Colonic mucosa (tissue), 4 donors: Measurements from ENCODE around the gene NCSTN. TPM values are rescaled to one million over a fixed set of nuclear protein-coding genes. Genes with fewer than 3 reads are reported as not detected.

ENCODE experiments used
- DNase-seq: peaks from one replicate; pipeline ENCODE4 v3.0.0-alpha.2; 2020
- H3K27ac ChIP-seq: fragments of 200-600 bp; one replicate; pipeline ENCODE4 v1.8.0; 2021
- H3K27me3 ChIP-seq: fragments of 200-600 bp; one replicate; pipeline ENCODE4 v1.8.0; 2021
- H3K36me3 ChIP-seq: fragments of 200-600 bp; one replicate; pipeline ENCODE4 v1.8.0; 2021
- H3K4me1 ChIP-seq: fragments of 200-600 bp; one replicate; pipeline ENCODE4 v1.8.0; 2021; ENCODE audit warnings: mild to moderate bottlenecking
- H3K4me3 ChIP-seq: fragments of 200-600 bp; one replicate; pipeline ENCODE4 v1.8.0; 2021
- H3K9ac ChIP-seq, 2 donors: one replicate each; pipeline ENCODE4 v1.7.0; 2013; ENCODE audit warnings: control low read depth in 2 of 2, low read depth in 2 of 2, low read length in 2 of 2
- H3K9me3 ChIP-seq: fragments of 200-600 bp; one replicate; pipeline ENCODE4 v1.8.0; 2021
- intact Hi-C: fragments of 100-400 bp; cut with DNase I; formaldehyde crosslinking; loops from one replicate; pipeline ENCODE4 v1.14.1; 2022
- total RNA-seq, 2 donors: library from RNA; stranded (reverse); fragmentation: NEBNext Ultra II Directional in 1 of 2; extraction: Animal tissue kit (Norgen Biotek cat#: 25700) in 1 of 2; gene quantifications; one replicate each; pipeline ENCODE4 v1.2.1, GENCODE V29; 2021
- TF ChIP-seq, protein P1 (sequence below): fragments of 200-600 bp; IDR thresholded peaks from one replicate; pipeline ENCODE4 v1.8.0; 2022; ENCODE audit warnings: antibody characterized with exemption, mild to moderate bottlenecking
- donor health status: healthy.
- donor health status: DM: no; HTN: no; CAD: no.
- donor health status: DM: no; HTN: no; CAD: no.

The NCSTN gene
- 10 to 100 TPM; 83.5 to 88.0 TPM for total RNA-seq

- peaks cover 7% of the 10 kb centered on the region for H3K36me3 ChIP-seq
- H3K4me1 ChIP-seq, result peaks cover 9% of the 10 kb centered on the region
- H3K4me3 ChIP-seq, result peak within 1 kb of the TSS; percentile 88
- H3K27ac ChIP-seq, result peak within 1 kb of the TSS; percentile 73
- TF ChIP-seq, protein P1, sequence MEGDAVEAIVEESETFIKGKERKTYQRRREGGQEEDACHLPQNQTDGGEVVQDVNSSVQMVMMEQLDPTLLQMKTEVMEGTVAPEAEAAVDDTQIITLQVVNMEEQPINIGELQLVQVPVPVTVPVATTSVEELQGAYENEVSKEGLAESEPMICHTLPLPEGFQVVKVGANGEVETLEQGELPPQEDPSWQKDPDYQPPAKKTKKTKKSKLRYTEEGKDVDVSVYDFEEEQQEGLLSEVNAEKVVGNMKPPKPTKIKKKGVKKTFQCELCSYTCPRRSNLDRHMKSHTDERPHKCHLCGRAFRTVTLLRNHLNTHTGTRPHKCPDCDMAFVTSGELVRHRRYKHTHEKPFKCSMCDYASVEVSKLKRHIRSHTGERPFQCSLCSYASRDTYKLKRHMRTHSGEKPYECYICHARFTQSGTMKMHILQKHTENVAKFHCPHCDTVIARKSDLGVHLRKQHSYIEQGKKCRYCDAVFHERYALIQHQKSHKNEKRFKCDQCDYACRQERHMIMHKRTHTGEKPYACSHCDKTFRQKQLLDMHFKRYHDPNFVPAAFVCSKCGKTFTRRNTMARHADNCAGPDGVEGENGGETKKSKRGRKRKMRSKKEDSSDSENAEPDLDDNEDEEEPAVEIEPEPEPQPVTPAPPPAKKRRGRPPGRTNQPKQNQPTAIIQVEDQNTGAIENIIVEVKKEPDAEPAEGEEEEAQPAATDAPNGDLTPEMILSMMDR, result no peak
- intact Hi-C loops, result no loop called here
- H3K9me3 ChIP-seq, result no peaks in the 10 kb centered on the region
- peak; percentile 96 for DNase-seq
- no peaks in the 10 kb centered on the region for H3K27me3 ChIP-seq
- peak within 1 kb of the TSS; percentile 92 to 97 for H3K9ac ChIP-seq
These were observed at the start of gene NCSTN, which contains the start of gene COPA for GRCh38 chr1:160342953-160343869. NCSTN (plus strand) TSS chr1:160343383; CDS start chr1:160343397, 14 bp downstream. COPA (minus strand) TSS chr1:160343250; CDS start chr1:160343170, 80 bp downstream.

- no peaks in the 10 kb centered on the region for H3K9me3 ChIP-seq
- H3K36me3 ChIP-seq, result peaks cover 59% of the 10 kb centered on the region
- intact Hi-C loops, result no loop called here
- H3K4me1 ChIP-seq, result no peaks in the 10 kb centered on the region
- H3K9ac ChIP-seq, result no peak overlapping the region
- no peak for DNase-seq
- no peaks in the 10 kb centered on the region for H3K27me3 ChIP-seq
- TF ChIP-seq, protein P1, result no peak
- no peak overlapping the region for H3K27ac ChIP-seq
- H3K4me3 ChIP-seq, result no peak overlapping the region
These were observed 47.1 kb upstream of the NCSTN start for GRCh38 chr1:160296036-160296435.

GRCh38 chr1:160300173-160300572, 43.0 kb upstream of the NCSTN start:
- intact Hi-C loops, result no loop called here
- Histone ChIP-seq H3K27ac (no peak overlapping the region), H3K36me3 (peaks cover 37% of the 10 kb centered on the region), H3K27me3 (no peaks in the 10 kb centered on the region), H3K4me3 (no peak overlapping the region), H3K4me1 (no peaks in the 10 kb centered on the region), H3K9me3 (no peaks in the 10 kb centered on the region), H3K9ac (no peak overlapping the region)
- TF ChIP-seq, protein P1, result no peak
- DNase-seq, result no peak

DNA sequence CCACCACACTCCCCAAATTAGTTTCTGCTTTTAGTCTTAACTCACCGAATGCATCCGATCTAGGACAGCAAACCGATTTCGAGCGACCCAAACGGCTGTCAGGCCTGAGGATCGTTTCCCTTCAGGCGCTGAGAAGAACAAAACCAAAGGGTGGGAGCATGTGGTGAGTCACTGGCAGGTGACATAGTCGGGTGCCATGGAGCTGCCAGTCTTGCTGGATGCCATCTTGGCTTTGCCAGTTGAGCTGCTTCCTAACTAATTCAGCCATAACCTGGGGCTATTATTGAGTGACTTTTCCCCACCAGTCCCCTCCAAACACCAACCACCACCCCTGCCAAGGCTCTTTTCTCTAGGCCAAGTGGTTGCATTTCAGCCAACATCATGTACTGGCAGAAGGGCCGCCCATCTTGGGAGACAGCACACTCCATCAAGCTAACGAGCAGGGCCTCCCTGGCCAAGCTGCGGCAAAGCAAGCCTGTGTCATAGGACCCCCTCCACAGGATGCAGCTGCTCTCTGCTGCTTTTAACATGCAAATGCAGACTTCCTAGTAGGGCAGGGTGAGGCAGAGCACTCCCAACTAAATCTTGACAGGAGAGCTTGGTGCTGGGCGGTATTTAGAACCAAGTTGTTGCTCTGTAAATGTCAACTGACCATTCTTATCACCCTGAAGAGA, 35.9 kb upstream of the NCSTN start:
- no peak overlapping the region for H3K27ac ChIP-seq
- H3K27me3 ChIP-seq, result no peaks in the 10 kb centered on the region
- H3K4me3 ChIP-seq, result no peak overlapping the region
- intact Hi-C loops, result no loop called here
- TF ChIP-seq, protein P1, result no peak
- no peak overlapping the region for H3K9ac ChIP-seq
- DNase-seq, result no peak
- no peaks in the 10 kb centered on the region for H3K4me1 ChIP-seq
- no peaks in the 10 kb centered on the region for H3K9me3 ChIP-seq
- H3K36me3 ChIP-seq, result peaks cover 55% of the 10 kb centered on the region

DNA sequence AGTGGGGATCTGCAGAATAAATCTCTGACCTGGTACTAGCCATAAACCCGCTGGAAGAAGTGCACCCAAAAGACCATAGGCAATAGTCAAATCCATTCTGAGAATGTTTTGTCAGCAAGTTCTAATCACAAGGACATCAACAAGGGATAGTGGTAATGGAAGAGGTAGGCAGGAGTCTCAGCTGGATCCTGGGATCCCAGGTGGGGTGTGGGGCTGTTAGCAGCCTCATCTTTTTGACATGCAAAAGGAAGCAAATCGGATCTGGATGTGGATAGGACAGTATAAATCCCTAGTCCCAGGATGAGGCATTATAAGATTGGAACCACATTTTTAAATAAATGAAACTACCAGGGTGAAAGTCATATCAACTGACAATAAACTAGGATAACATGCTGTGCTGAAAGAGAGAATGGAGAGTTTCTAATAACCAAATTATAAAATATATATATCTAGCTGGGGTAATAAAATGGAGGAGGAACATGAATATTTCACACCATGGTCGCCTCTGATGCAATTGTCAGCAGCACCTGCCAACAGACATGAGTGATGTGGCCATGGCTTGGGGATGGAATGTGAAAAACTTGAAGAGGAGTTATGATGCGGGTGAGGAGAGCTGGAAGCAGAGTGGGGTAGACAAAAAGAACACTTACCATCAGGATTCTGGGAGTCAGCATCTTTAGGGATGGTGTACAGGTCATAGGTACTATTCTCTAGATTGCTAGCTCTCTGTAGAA, 34.6 kb upstream of the NCSTN start:
- TF ChIP-seq, protein P1, result no peak
- peaks cover 62% of the 10 kb centered on the region for H3K36me3 ChIP-seq
- no peaks in the 10 kb centered on the region for H3K27me3 ChIP-seq
- H3K4me3 ChIP-seq, result no peak overlapping the region
- no peaks in the 10 kb centered on the region for H3K4me1 ChIP-seq
- no peak for DNase-seq
- intact Hi-C loops, result no loop called here
- H3K9me3 ChIP-seq, result no peaks in the 10 kb centered on the region
- no peak overlapping the region for H3K9ac ChIP-seq
- no peak overlapping the region for H3K27ac ChIP-seq
